ENCODE results near the gene MAPKBP1.

GRCh38 chr15:41777421-41777973 lies 3.2 kb downstream of the MAPKBP1 start:
- TF ChIP-seq CTCF (IDR thresholded peaks at IDR 0.05) (no peak), EP300 (IDR thresholded peaks at IDR 0.05) (no peak), POLR2A (IDR thresholded peaks at IDR 0.05) (no peak)
